ENCODE measurements around the gene ITPRID2.

GRCh38 chr2:181947273-181947672, 55.7 kb downstream of the ITPRID2 start:
- TF ChIP-seq POLR2A (IDR thresholded peaks at IDR 0.05; ENCODE audit: low read length) (no peak), GATA1 (IDR thresholded peaks at IDR 0.05; ENCODE audit: low read depth, low read length) (no peak)

Measured in erythroblast (primary cell).